Psoas muscle (tissue), 8 donors: Measurements from ENCODE around the gene BMPR1B. TPM values are rescaled to one million over a fixed set of nuclear protein-coding genes. Genes with fewer than 3 reads are reported as not detected.

ENCODE experiments used
- ATAC-seq, 4 donors: fragments of 200-7000 bp; cut with Tn5 transposase; one replicate each; pipeline ENCODE4 v1.9.1; 2020; ENCODE audit warnings: moderate library complexity in 3 of 4, mild to moderate bottlenecking in 2 of 4
- DNase-seq, 2 donors: peaks; one replicate each; pipeline ENCODE4 v3.0.0-alpha.2; 2020
- H3K27ac ChIP-seq: fragments of 200-600 bp; one replicate; pipeline ENCODE4 v1.8.0; 2022
- H3K27me3 ChIP-seq, 3 donors: fragments of 200-600 bp in 1 of 3; one replicate each; pipeline versions ENCODE4 v1.6.1 to v1.8.0; 2013 to 2022; ENCODE audit warnings: low read length in 2 of 3, mild to moderate bottlenecking in 2 of 3, moderate library complexity in 1 of 3; ENCODE audit not compliant: insufficient read depth in 3 of 3
- H3K36me3 ChIP-seq, 2 donors: fragments of 200-600 bp in 1 of 2; one replicate each; pipeline versions ENCODE4 v1.6.1 to v1.8.0; 2013 to 2022; ENCODE audit warnings: low read depth in 1 of 2, mild to moderate bottlenecking in 1 of 2, moderate library complexity in 1 of 2; ENCODE audit not compliant: insufficient read depth in 1 of 2
- H3K4me1 ChIP-seq: fragments of 200-600 bp; one replicate; pipeline ENCODE4 v1.8.0; 2022
- H3K4me3 ChIP-seq: fragments of 200-600 bp; one replicate; pipeline ENCODE4 v1.8.0; 2022; ENCODE audit warnings: mild to moderate bottlenecking
- H3K9me3 ChIP-seq: fragments of 200-600 bp; one replicate; pipeline ENCODE4 v1.8.0; 2022
- WGBS, 3 donors: extraction: QIAGEN DNeasy Blood & Tissue Kit; methylation state at CpG; one replicate each; pipeline versions ENCODE4 v1.1.6 to v1.1.7; 2013; 5-methylcytosine and 5-hydroxymethylcytosine counted together
- intact Hi-C, 2 donors: fragments of 100-400 bp; cut with DNase I; formaldehyde crosslinking; loops; one replicate each; pipeline versions ENCODE4 v1.11.0 to v1.14.2; 2022
- polyA plus RNA-seq, 3 donors: library from polyadenylated mRNA; stranded (reverse); fragments of 200-250 nt; gene quantifications; one replicate each; pipeline ENCODE4 v1.2.3, GENCODE V29; 2013
- total RNA-seq, 4 donors: library from RNA; stranded (reverse); fragmentation: NEBNext Ultra II Directional in 2 of 4; extraction: Animal tissue kit (Norgen Biotek cat#: 25700) in 2 of 4; gene quantifications; one replicate each; pipeline versions ENCODE4 v1.2.1 to v1.2.4, GENCODE V29; 2021 to 2023
- TF ChIP-seq, protein P1 (sequence below): fragments of 200-600 bp; IDR thresholded peaks from one replicate; pipeline ENCODE4 v1.8.0; 2022; ENCODE audit warnings: antibody characterized with exemption
- donor health status: healthy with polysubstance abuse.
- donor health status: DM: no; HTN: no; CAD: no; lungs with moderate emphysema.
- donor health status: Bipolar disorder and iron deficiency.
- donor health status: healthy.
- donor health status: DM: yes; HTN: yes; CAD: no.
- donor health status: DM: no; HTN: no; CAD: no.
- donor health status: DM: no; HTN: no; CAD: no.
- donor health status: DM: yes; HTN: yes; CAD: no.

Gene BMPR1B
- total and polyA plus RNA-seq, 7 donors, result 0.26 to 13.0 (median 1.0) TPM

- H3K27ac ChIP-seq, result no peak overlapping the region
- H3K4me3 ChIP-seq, result no peak overlapping the region
- DNase-seq (no peak), ATAC-seq (no peak)
- H3K36me3 ChIP-seq, result no peaks in the 10 kb centered on the region
- H3K9me3 ChIP-seq, result no peaks in the 10 kb centered on the region
- no peaks in the 10 kb centered on the region for H3K27me3 ChIP-seq
- intact Hi-C loops, result no loop called here
- no peaks in the 10 kb centered on the region for H3K4me1 ChIP-seq
- 63 to 69% (median 65%) methylated on average over 1 of the region's 1 CpG for WGBS, 3 donors
- TF ChIP-seq, protein P1, sequence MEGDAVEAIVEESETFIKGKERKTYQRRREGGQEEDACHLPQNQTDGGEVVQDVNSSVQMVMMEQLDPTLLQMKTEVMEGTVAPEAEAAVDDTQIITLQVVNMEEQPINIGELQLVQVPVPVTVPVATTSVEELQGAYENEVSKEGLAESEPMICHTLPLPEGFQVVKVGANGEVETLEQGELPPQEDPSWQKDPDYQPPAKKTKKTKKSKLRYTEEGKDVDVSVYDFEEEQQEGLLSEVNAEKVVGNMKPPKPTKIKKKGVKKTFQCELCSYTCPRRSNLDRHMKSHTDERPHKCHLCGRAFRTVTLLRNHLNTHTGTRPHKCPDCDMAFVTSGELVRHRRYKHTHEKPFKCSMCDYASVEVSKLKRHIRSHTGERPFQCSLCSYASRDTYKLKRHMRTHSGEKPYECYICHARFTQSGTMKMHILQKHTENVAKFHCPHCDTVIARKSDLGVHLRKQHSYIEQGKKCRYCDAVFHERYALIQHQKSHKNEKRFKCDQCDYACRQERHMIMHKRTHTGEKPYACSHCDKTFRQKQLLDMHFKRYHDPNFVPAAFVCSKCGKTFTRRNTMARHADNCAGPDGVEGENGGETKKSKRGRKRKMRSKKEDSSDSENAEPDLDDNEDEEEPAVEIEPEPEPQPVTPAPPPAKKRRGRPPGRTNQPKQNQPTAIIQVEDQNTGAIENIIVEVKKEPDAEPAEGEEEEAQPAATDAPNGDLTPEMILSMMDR, result no peak
Observed at GRCh38 chr4:94726524-94727123, 31.1 kb upstream of the BMPR1B start.

DNA sequence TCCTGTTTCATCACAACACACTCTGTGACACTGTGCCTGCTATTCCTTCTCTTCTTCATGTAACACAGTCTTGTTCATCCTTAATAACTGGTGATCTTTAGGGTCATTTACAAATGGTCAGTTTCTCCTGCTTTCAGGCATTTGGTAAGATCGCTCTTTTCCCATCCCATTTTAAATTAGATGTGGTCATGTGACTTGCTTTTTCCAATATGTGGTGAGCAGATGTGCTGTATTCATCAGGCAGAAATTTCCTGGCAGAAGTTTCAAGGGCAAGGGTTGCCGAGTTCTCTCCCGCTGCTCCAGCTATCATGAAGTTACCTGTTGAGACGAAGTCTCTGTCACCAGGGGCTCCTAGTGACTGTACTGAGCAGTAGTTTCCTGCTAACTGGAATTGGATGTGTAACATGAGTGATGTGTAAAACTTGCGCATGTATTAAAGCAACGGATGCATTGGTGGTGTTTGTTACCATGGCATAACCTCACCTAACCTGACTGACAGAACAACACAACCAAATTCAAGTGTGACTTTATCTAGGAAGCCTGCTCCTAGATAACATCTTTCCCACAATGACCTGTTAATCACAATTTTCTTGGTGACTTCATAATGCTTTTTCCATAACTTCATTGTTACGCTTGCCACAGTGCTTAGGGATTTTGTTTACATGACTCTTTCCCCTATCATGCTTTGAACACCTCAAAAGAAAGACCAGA lies 29.5 kb upstream of the BMPR1B start:
- ATAC-seq (no peak), DNase-seq (no peak)
- TF ChIP-seq, protein P1, result no peak
- intact Hi-C loops, result no loop called here
- Histone ChIP-seq H3K4me3 (no peak overlapping the region), H3K4me1 (no peaks in the 10 kb centered on the region), H3K27ac (no peak overlapping the region), H3K27me3 (no peaks in the 10 kb centered on the region), H3K9me3 (no peaks in the 10 kb centered on the region), H3K36me3 (no peaks in the 10 kb centered on the region)
- 75 to 79% (median 76%) methylated on average over 7 of the region's 7 CpGs for WGBS, 3 donors

GRCh38 chr4:94732358-94732698 lies 25.4 kb upstream of the BMPR1B start:
- no peak overlapping the region for H3K27ac ChIP-seq
- H3K36me3 ChIP-seq, result no peaks in the 10 kb centered on the region
- intact Hi-C loops, result no loop called here
- ATAC-seq (no peak), DNase-seq (no peak)
- no peaks in the 10 kb centered on the region for H3K27me3 ChIP-seq
- no peak overlapping the region for H3K4me3 ChIP-seq
- TF ChIP-seq, protein P1, result no peak
- H3K4me1 ChIP-seq, result no peaks in the 10 kb centered on the region
- H3K9me3 ChIP-seq, result no peaks in the 10 kb centered on the region

GRCh38 chr4:94739741-94740140 lies 18.0 kb upstream of the BMPR1B start:
- TF ChIP-seq, protein P1, result no peak
- H3K4me1 ChIP-seq, result no peaks in the 10 kb centered on the region
- H3K4me3 ChIP-seq, result no peak overlapping the region
- intact Hi-C loops, result no loop called here
- ATAC-seq (no peak), DNase-seq (no peak)
- no peak overlapping the region for H3K27ac ChIP-seq
- H3K9me3 ChIP-seq, result no peaks in the 10 kb centered on the region
- H3K36me3 ChIP-seq, result no peaks in the 10 kb centered on the region
- H3K27me3 ChIP-seq, result no peaks in the 10 kb centered on the region
- 80 to 96% (median 89%) methylated on average over 6 of the region's 6 CpGs for WGBS, 3 donors

- Histone ChIP-seq H3K36me3 (no peaks in the 10 kb centered on the region), H3K27me3 (no peaks in the 10 kb centered on the region), H3K4me1 (no peaks in the 10 kb centered on the region), H3K27ac (no peak overlapping the region), H3K9me3 (no peaks in the 10 kb centered on the region), H3K4me3 (no peak overlapping the region)
- TF ChIP-seq, protein P1, result no peak
- intact Hi-C loops, result no loop called here
- DNase-seq (no peak), ATAC-seq (no peak)
- WGBS, 3 donors, result 95 to 100% (median 97%) methylated on average over 1 of the region's 1 CpG
Observed at GRCh38 chr4:94741304-94741703, 16.5 kb upstream of the BMPR1B start.
